Fibroblast of the aortic adventitia (primary cell): ENCODE data around the gene PITX1. TPM values are rescaled to one million over a fixed set of nuclear protein-coding genes. Genes with fewer than 3 reads are reported as not detected.
"Not testable (repeated sequence)": the region's sequence is repeated elsewhere in the genome, so short reads cannot be mapped to it uniquely, and the experiment has no call there.

Experiments
- DNase-seq: peaks from one replicate; pipeline ENCODE4 v3.0.0-alpha.2; 2010; ENCODE audit warnings: low read depth
- H3K4me3 ChIP-seq: 2 replicates; pipeline ENCODE4 v1.5.1; 2011; ENCODE audit warnings: low read depth, mild to moderate bottlenecking, control low read depth, low read length, moderate library complexity
- CTCF ChIP-seq: IDR thresholded peaks from 2 replicates; pipeline ENCODE4 v1.5.1; 2011; ENCODE audit warnings: mild to moderate bottlenecking, low read length, control low read depth, inconsistent platforms; ENCODE audit not compliant: insufficient read depth
- total RNA-seq: library from RNA; depleted of rRNA; stranded (reverse); fragments of >200 nt; gene quantifications from 2 replicates; pipeline ENCODE4 v1.2.3, GENCODE V29; 2012; ENCODE audit warnings: low replicate concordance

PITX1 gene
- total RNA-seq, 1 donor: 1.5 TPM

GRCh38 chr5:135007749-135008363, 26.2 kb downstream of the PITX1 start:
- no peak for DNase-seq
- H3K4me3 ChIP-seq: no peak overlapping the region
- no peak for TF ChIP-seq CTCF

DNA sequence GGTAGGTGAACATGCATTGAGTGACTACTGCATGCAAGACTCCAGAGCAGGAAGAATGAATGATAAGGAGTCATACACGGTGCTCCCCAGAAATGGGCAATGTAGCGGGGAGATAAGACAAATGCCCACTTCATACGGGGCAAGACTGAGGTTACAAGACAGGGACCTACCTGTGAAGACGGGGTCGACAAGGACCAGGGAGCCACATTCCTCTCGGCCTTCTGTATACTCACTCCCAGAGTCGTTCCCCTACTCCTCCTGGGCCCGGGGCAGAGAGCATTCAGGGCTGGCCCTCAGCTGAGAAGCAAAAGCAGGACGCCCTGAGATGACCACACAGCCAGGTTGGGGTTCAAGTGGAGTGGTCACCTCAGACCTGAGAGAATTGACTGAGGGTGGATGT, 26.7 kb downstream of the PITX1 start:
- DNase-seq: no peak
- TF ChIP-seq CTCF: no peak
- no peak overlapping the region for H3K4me3 ChIP-seq

- no peak for DNase-seq
- no peak for TF ChIP-seq CTCF
- H3K4me3 ChIP-seq: no peak overlapping the region
Measured at GRCh38 chr5:135005076-135005475, 29.0 kb downstream of the PITX1 start.

DNA sequence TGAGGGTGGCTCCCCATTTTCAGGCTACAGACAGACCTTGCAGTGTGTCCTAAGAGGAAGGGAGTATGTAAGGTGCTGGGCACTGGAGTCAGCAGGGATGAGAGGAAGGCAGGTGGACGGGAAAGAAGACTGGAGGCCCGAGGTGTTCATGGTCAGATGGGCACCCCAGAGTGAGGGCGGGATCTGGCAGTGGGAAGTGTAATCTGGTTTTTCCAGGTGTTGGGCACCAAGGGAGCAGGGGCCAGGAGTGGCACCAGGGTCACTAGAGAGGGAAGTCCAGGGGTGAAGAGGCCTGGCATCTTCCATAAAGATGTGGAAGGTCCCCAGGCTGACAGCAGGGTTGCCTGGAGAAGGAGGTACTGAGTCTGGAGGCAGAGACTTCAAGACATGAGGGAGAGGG, 29.7 kb downstream of the PITX1 start:
- no peak overlapping the region for H3K4me3 ChIP-seq
- no peak for DNase-seq
- no peak for TF ChIP-seq CTCF

DNA sequence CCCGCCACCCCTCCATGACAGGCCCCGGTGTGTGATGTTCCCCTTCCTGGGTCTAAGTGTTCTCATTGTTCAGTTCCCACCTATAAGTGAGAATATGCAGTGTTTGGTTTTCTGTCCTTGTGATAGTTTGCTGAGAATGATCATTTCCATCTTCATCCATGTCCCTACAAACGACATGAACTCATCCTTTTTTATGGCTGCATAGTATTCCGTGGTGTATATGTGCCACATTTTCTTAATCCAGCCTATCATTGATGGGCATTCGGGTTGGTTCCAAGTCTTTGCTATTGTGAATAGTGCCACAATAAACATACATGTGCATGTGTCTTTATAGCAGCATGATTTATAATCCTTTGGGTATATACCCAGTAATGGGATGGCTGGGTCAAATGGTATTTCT, 36.0 kb downstream of the PITX1 start:
- not testable (repeated sequence) for DNase-seq, H3K4me3 ChIP-seq

DNA sequence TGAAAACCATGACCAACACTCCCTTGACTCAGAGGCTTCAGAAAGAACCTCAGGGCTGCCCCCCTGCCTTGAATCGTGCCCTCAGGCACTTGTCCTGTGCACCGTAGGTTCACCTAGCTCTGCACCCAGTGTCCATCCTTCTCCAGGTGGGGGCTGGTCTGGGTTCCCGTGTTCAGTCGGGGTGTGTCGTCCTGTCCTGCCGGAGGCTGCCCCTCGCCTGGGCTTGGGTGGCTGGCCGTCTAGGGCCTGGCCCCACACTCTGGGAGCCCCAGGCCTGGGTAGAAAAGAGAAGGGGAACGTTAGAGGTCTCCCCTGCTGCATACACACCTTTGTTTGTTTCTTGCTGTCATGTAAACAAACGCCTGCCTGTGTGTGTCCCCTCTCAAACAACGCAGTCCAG, 37.0 kb downstream of the PITX1 start:
- H3K4me3 ChIP-seq: no peak overlapping the region
- no peak for DNase-seq
- no peak for TF ChIP-seq CTCF

DNA sequence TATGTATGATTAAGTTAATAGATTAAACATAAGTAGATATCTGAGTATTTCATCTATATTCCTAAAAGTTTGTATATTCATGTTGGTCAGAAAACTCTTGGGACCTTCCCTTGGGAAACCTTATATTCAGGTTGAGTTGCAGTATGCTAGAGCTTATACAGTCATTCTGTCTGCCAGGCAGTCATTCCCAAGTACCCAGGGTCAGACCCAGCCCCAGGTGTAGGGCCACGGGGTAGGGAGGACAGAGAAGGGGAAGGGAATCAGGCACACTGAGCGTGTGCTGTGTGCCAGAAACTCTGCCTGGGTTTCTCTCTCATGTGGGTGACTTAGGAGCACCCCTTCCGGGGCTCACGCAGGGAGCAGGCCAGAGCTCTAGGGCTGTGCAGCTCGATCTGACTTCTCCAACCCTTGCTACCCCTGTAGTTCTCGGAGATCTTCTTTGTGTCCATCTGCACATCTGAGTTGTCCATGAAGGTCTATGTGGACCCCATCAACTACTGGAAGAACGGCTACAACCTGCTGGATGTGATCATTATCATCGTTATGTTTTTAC, 38.1 kb downstream of the PITX1 start:
- no peak for DNase-seq
- no peak for TF ChIP-seq CTCF
- no peak overlapping the region for H3K4me3 ChIP-seq
